GM12878 (cell line): ENCODE data around the gene MTHFD1. TPM values are rescaled to one million over a fixed set of nuclear protein-coding genes. Genes with fewer than 3 reads are reported as not detected.

Source experiments
- ATAC-seq: fragments of 200-7000 bp; cut with Tn5 transposase; 3 replicates; pipeline ENCODE4 v1.9.1; 2020; ENCODE audit warnings: mild to moderate bottlenecking, moderate library complexity
- BruUV-seq: library from RNA; stranded (reverse); fragments of 400-500 nt; replicated peaks from 2 replicates; lab custom pipeline; 2021; lab: Mats Ljungman, UMichigan
- CTCF ChIA-PET: fragments of 300-600 bp; sonication (Branson Sonifier 250); formaldehyde crosslinking; extraction: SDS; loops from one replicate; lab custom pipeline; 2021; ENCODE audit warnings: inconsistent platforms; lab: Yijun Ruan, JAX
- POLR2A ChIA-PET: fragments of 350-600 bp; formaldehyde crosslinking; extraction: SDS; loops from one replicate; lab custom pipeline; 2021; ENCODE audit warnings: inconsistent platforms; lab: Charles Lee
- RAD21 ChIA-PET: fragments of 300-600 bp; sonication (Branson Sonifier 250); formaldehyde crosslinking; loops from one replicate; lab custom pipeline; 2023; ENCODE audit warnings: antibody characterized with exemption; ENCODE audit not compliant: unreplicated experiment; lab: Charles Lee
- SMC1A ChIA-PET: fragments of 300-600 bp; sonication (Branson Sonifier 250); formaldehyde crosslinking; loops from one replicate; lab custom pipeline; 2023; ENCODE audit not compliant: unreplicated experiment, uncharacterized antibody; lab: Charles Lee
- DNase-seq: peaks from one replicate; pipeline ENCODE4 v3.0.0-alpha.2; 2011; ENCODE audit warnings: low read depth, low spot score
- FAIRE-seq: peaks from 3 replicates; lab custom pipeline; 2011; peaks lifted over from hg19 to GRCh38; lab: Jason Lieb, UNC
- H2AFZ ChIP-seq: 2 replicates; pipeline ENCODE4 v1.6.0; 2011; ENCODE audit warnings: low read depth, low read length, control low read depth; ENCODE audit not compliant: control insufficient read depth
- H3K27ac ChIP-seq: 2 replicates; pipeline ENCODE4 v1.5.1; 2011; ENCODE audit warnings: control low read depth; ENCODE audit not compliant: control insufficient read depth, insufficient read depth
- H3K27me3 ChIP-seq, 2 experiments: replicated peaks in 1 of 2; 2 replicates each; pipeline versions ENCODE4 v1.6.0 to v1.6.1; 2011; ENCODE audit warnings: low read length in 1 of 2; ENCODE audit not compliant: control insufficient read depth in 2 of 2, insufficient read depth in 2 of 2
- H3K36me3 ChIP-seq, 2 experiments: 2 replicates each; pipeline ENCODE4 v1.5.1; 2011; ENCODE audit warnings: low read length in 1 of 2; ENCODE audit not compliant: control insufficient read depth in 2 of 2, insufficient read depth in 2 of 2
- H3K4me1 ChIP-seq: 2 replicates; pipeline ENCODE4 v1.6.1; 2011; ENCODE audit warnings: mild to moderate bottlenecking, low read length, moderate library complexity, mixed read lengths; ENCODE audit not compliant: control insufficient read depth, insufficient read depth
- H3K4me2 ChIP-seq: 2 replicates; pipeline ENCODE4 v1.6.0; 2011; ENCODE audit warnings: control low read depth; ENCODE audit not compliant: control insufficient read depth, insufficient read depth
- H3K4me3 ChIP-seq: fragments of 200-600 bp; sonication (generic); 2 replicates; pipeline ENCODE4 v1.5.1; 2016
- H3K79me2 ChIP-seq: 2 replicates; pipeline ENCODE4 v1.6.0; 2011; ENCODE audit warnings: low read length; ENCODE audit not compliant: control insufficient read depth, insufficient read depth
- H3K9ac ChIP-seq: 2 replicates; pipeline ENCODE4 v1.8.0; 2011; ENCODE audit warnings: low read length, control low read depth, mixed read lengths; ENCODE audit not compliant: control insufficient read depth, insufficient read depth
- H3K9me3 ChIP-seq: replicated peaks from 3 replicates; pipeline ENCODE4 v1.5.1; 2011; ENCODE audit warnings: mild to moderate bottlenecking, low read length; ENCODE audit not compliant: control insufficient read depth, insufficient read depth
- H4K20me1 ChIP-seq: 2 replicates; pipeline ENCODE4 v1.6.0; 2011; ENCODE audit not compliant: control insufficient read depth, insufficient read depth
- BACH1 ChIP-seq: fragments of 450-650 bp; IDR thresholded peaks from 2 replicates; pipeline ENCODE4 v1.6.1; 2017; ENCODE audit warnings: mild to moderate bottlenecking, borderline replicate concordance
- CEBPZ ChIP-seq: fragments of 150-350 bp; IDR thresholded peaks from 2 replicates; pipeline ENCODE4 v1.6.1; 2016; ENCODE audit warnings: low read depth, low read length
- FOXK2 ChIP-seq: fragments of 450-650 bp; IDR thresholded peaks from 2 replicates; pipeline ENCODE4 v1.6.1; 2017; ENCODE audit warnings: mild to moderate bottlenecking, moderate library complexity
- MYB ChIP-seq: fragments of 150-350 bp; IDR thresholded peaks from 2 replicates; pipeline ENCODE4 v1.6.1; 2014; ENCODE audit warnings: mild to moderate bottlenecking, low read depth, low read length, borderline replicate concordance
- NR2C2 ChIP-seq: IDR thresholded peaks from 2 replicates; pipeline ENCODE4 v1.6.1; 2011; ENCODE audit warnings: borderline replicate concordance, low read depth; ENCODE audit not compliant: control insufficient read depth, insufficient read length
- RAD51 ChIP-seq: fragments of 450-650 bp; IDR thresholded peaks from 2 replicates; pipeline ENCODE4 v1.6.1; 2016; ENCODE audit warnings: moderate library complexity, mild to moderate bottlenecking, inconsistent platforms
- RELB ChIP-seq: fragments of 450-650 bp; IDR thresholded peaks from 2 replicates; pipeline ENCODE4 v1.6.1; 2017; ENCODE audit warnings: low read depth, mild to moderate bottlenecking, moderate library complexity
- SMC3 ChIP-seq: IDR thresholded peaks from 2 replicates; pipeline ENCODE4 v1.6.1; 2011; ENCODE audit warnings: low read length, improper control_type of control experiment, borderline replicate concordance
- SUPT20H ChIP-seq: IDR thresholded peaks from 2 replicates; pipeline ENCODE4 v1.6.1; 2011; ENCODE audit warnings: low read depth, mild to moderate bottlenecking, low read length, moderate library complexity, borderline replicate concordance; ENCODE audit not compliant: control insufficient read depth
- TCF7 ChIP-seq: IDR thresholded peaks from 2 replicates; pipeline ENCODE4 v1.6.1; 2014; ENCODE audit warnings: antibody characterized with exemption, borderline replicate concordance
- ZNF592 ChIP-seq: fragments of 450-650 bp; IDR thresholded peaks from 2 replicates; pipeline ENCODE4 v1.6.1; 2017; ENCODE audit warnings: mild to moderate bottlenecking, moderate library complexity
- ZNF622 ChIP-seq: fragments of 450-650 bp; IDR thresholded peaks from 2 replicates; pipeline ENCODE4 v1.6.1; 2017; ENCODE audit warnings: mild to moderate bottlenecking, inconsistent platforms
- ZZZ3 ChIP-seq: IDR thresholded peaks from 2 replicates; pipeline ENCODE4 v1.6.1; 2011; ENCODE audit warnings: low read depth; ENCODE audit not compliant: control insufficient read depth, insufficient read length
- WGBS: methylation state at CpG from one replicate; pipeline ENCODE4 v1.1.6; 2016; ENCODE audit warnings: low lambda C conversion rate; ENCODE audit not compliant: insufficient replicate concordance, insufficient coverage; ENCODE audit errors: missing lambda C conversion rate; 5-methylcytosine and 5-hydroxymethylcytosine counted together
- in situ Hi-C: fragments of 300-500 bp; cut with MboI; formaldehyde crosslinking; loops from 9 replicates; pipeline ENCODE4 v1.14.3; 2018; ENCODE audit warnings: mixed read lengths
- intact Hi-C: fragments of 100-400 bp; cut with micrococcal nuclease; formaldehyde crosslinking; loops from one replicate; pipeline ENCODE4 v1.14.2; 2022; ENCODE audit not compliant: unreplicated experiment
- polyA plus RNA-seq, 11 experiments: library from polyadenylated mRNA; depleted of rRNA in 4 of 11; unstranded in 6 of 11; stranded (reverse) in 5 of 11; fragments of >200 nt; fragmentation: Nextera tagmentation in 4 of 11; fragmentation: Illumina TruSeq in 1 of 11; extraction: Ambion mirVana in 4 of 11; extraction: Trizol in 1 of 11; gene quantifications; 1 replicate in 1 of 11; 2 replicates in 10 of 11; pipeline versions ENCODE4 v1.2.1 to v1.2.3, GENCODE V29; 2011 to 2016; ENCODE audit warnings: inconsistent platforms in 2 of 11, missing spikeins in 2 of 11, low read depth in 1 of 11
- total RNA-seq, 4 experiments: library from RNA; depleted of rRNA in 3 of 4; stranded (reverse); fragments of >200 nt in 3 of 4; fragmentation: Illumina TruSeq in 1 of 4; extraction: Trizol in 1 of 4; gene quantifications; 2 replicates each; pipeline versions ENCODE4 v1.2.1 to v1.2.3, GENCODE V29; 2013 to 2021

The MTHFD1 gene
- total and polyA plus RNA-seq, 10 of the 15 experiments (the other 5 are each of a cell fraction or from before 2014, with no cell fraction given): 99.3 to 310 (median 173) TPM

GRCh38 chr14:64461221-64461620 lies 73.1 kb downstream of the MTHFD1 start:
- DNase-seq (no peak), FAIRE-seq (no peak), ATAC-seq (no peak)
- H2AFZ ChIP-seq: no peak overlapping the region
- peaks cover 1 to 8% of the 10 kb centered on the region in 2 experiments; a peak in 3 of 4 replicates for H3K36me3 ChIP-seq
- ChIA-PET SMC1A (interaction anchor here (4.7 kb wide), 1 partner anchor 32 kb away, joined by 29 read pairs; no protein-coding TSS in a partner anchor), POLR2A (interaction anchor here (0.7 to 2.7 kb wide), 2 partner anchors 12 to 70 kb away, joined by 5 to 11 read pairs; no protein-coding TSS in a partner anchor), RAD21 (interaction anchor here (0.7 to 0.9 kb wide), 2 partner anchors 10 to 15 kb away, joined by 3 read pairs; no protein-coding TSS in a partner anchor), CTCF (interaction anchor here (1.8 to 2.9 kb wide), 2 partner anchors 32 to 42 kb away, joined by 3 to 21 read pairs; no protein-coding TSS in a partner anchor)
- H3K9ac ChIP-seq: no peak overlapping the region
- WGBS: 87% methylated on average over 3 of the region's 3 CpGs
- no peaks in the 10 kb centered on the region for H3K27me3 ChIP-seq
- H3K4me3 ChIP-seq: no peak overlapping the region
- H3K4me2 ChIP-seq: no peak overlapping the region
- intact Hi-C loops (no loop called here), in situ Hi-C loops (no loop called here)
- no peaks in the 10 kb centered on the region for H4K20me1 ChIP-seq
- no peaks in the 10 kb centered on the region for H3K9me3 ChIP-seq
- H3K79me2 ChIP-seq: no peaks in the 10 kb centered on the region
- H3K4me1 ChIP-seq: peaks cover 30% of the 10 kb centered on the region
- no TSS peak for BruUV-seq
- no peak overlapping the region for H3K27ac ChIP-seq
- no peak for TF ChIP-seq BACH1
- TF ChIP-seq SMC3: no peak
- TF ChIP-seq TCF7: no peak
- TF ChIP-seq MYB: no peak
- no peak for TF ChIP-seq NR2C2
- TF ChIP-seq ZNF592: no peak
- no peak for TF ChIP-seq FOXK2
- TF ChIP-seq SUPT20H: no peak
- no peak for TF ChIP-seq ZNF622
- no peak for TF ChIP-seq ZZZ3
- TF ChIP-seq RAD51: no peak
- no peak for TF ChIP-seq CEBPZ
- no peak for TF ChIP-seq RELB
